Ascending aorta (tissue), 2 donors: ENCODE measurements around the gene NLGN1. TPM values are rescaled to one million over a fixed set of nuclear protein-coding genes. Genes with fewer than 3 reads are reported as not detected.

Experiments used
- DNase-seq, 2 donors: peaks; one replicate each; pipeline ENCODE4 v3.0.0-alpha.2; 2019; ENCODE audit warnings: low spot score in 2 of 2
- H3K27ac ChIP-seq, 2 donors: fragments of 200-600 bp; sonication (generic); one replicate each; pipeline ENCODE4 v1.5.1; 2016 to 2017; ENCODE audit warnings: mild to moderate bottlenecking in 1 of 2
- H3K27me3 ChIP-seq: fragments of 200-600 bp; sonication (generic); one replicate; pipeline ENCODE4 v1.5.1; 2017
- H3K36me3 ChIP-seq, 2 donors: fragments of 200-600 bp; sonication (generic); one replicate each; pipeline ENCODE4 v1.5.1; 2016
- H3K4me1 ChIP-seq, 2 donors: fragments of 200-600 bp; sonication (generic); one replicate each; pipeline ENCODE4 v1.5.1; 2016 to 2017; ENCODE audit warnings: mild to moderate bottlenecking in 1 of 2
- H3K4me3 ChIP-seq, 2 donors: fragments of 200-600 bp; sonication (generic); one replicate each; pipeline ENCODE4 v1.5.1; 2016 to 2017; ENCODE audit warnings: mild to moderate bottlenecking in 1 of 2
- H3K9me3 ChIP-seq, 2 donors: fragments of 200-600 bp; sonication (generic); one replicate each; pipeline ENCODE4 v1.5.1; 2016
- CTCF ChIP-seq, 3 experiments: fragments of 200-600 bp in 2 of 3; fragments of 450-650 bp in 1 of 3; sonication (generic) in 2 of 3; IDR thresholded peaks; one replicate each; pipeline ENCODE4 v1.5.1; 2016 to 2019; ENCODE audit warnings: antibody characterized with exemption in 3 of 3, mild to moderate bottlenecking in 1 of 3, moderate library complexity in 1 of 3
- intact Hi-C: fragments of 100-400 bp; cut with DNase I; formaldehyde crosslinking; loops from one replicate; pipeline ENCODE4 v1.15.1; 2023
- total RNA-seq: library from RNA; depleted of rRNA; stranded (reverse); fragments of >200 nt; gene quantifications from one replicate; pipeline ENCODE4 v1.1.0, GENCODE V29; 2016

Gene NLGN1
- total RNA-seq, 1 donor from 2014 or later = 5.2 TPM

GRCh38 chr3:173857154-173857553 is 459.6 kb downstream of the NLGN1 start:
- H3K9me3 ChIP-seq = no peaks in the 10 kb centered on the region
- H3K27me3 ChIP-seq = no peaks in the 10 kb centered on the region
- intact Hi-C loops = no loop called here
- no peaks in the 10 kb centered on the region for H3K36me3 ChIP-seq
- H3K27ac ChIP-seq = no peak overlapping the region
- no peak for TF ChIP-seq CTCF (IDR thresholded peaks at IDR 0.05)
- no peak for DNase-seq
- no peaks in the 10 kb centered on the region for H3K4me1 ChIP-seq
- H3K4me3 ChIP-seq = no peak overlapping the region

- Histone ChIP-seq H3K36me3 (no peaks in the 10 kb centered on the region), H3K4me1 (no peaks in the 10 kb centered on the region), H3K4me3 (no peak overlapping the region), H3K9me3 (no peaks in the 10 kb centered on the region), H3K27me3 (no peaks in the 10 kb centered on the region), H3K27ac (no peak overlapping the region)
- no peak for DNase-seq
- TF ChIP-seq CTCF (IDR thresholded peaks at IDR 0.05) = no peak
- intact Hi-C loops = no loop called here
Measured at GRCh38 chr3:173862701-173863100, 465.2 kb downstream of the NLGN1 start.

GRCh38 chr3:173863551-173863950 is 466.0 kb downstream of the NLGN1 start:
- no peaks in the 10 kb centered on the region for H3K36me3 ChIP-seq
- intact Hi-C loops = no loop called here
- H3K4me1 ChIP-seq = no peaks in the 10 kb centered on the region
- no peaks in the 10 kb centered on the region for H3K9me3 ChIP-seq
- H3K4me3 ChIP-seq = no peak overlapping the region
- no peak overlapping the region for H3K27ac ChIP-seq
- TF ChIP-seq CTCF (IDR thresholded peaks at IDR 0.05) = no peak
- no peaks in the 10 kb centered on the region for H3K27me3 ChIP-seq
- DNase-seq = no peak

GRCh38 chr3:173865900-173866498 is 468.5 kb downstream of the NLGN1 start:
- Histone ChIP-seq H3K36me3 (no peaks in the 10 kb centered on the region), H3K27ac (no peak overlapping the region), H3K9me3 (no peaks in the 10 kb centered on the region), H3K4me3 (no peak overlapping the region), H3K4me1 (no peaks in the 10 kb centered on the region), H3K27me3 (no peaks in the 10 kb centered on the region)
- no peak for DNase-seq
- no peak for TF ChIP-seq CTCF (IDR thresholded peaks at IDR 0.05)
- intact Hi-C loops = no loop called here

- Histone ChIP-seq H3K27ac (no peak overlapping the region), H3K9me3 (no peaks in the 10 kb centered on the region), H3K36me3 (no peaks in the 10 kb centered on the region), H3K27me3 (no peaks in the 10 kb centered on the region), H3K4me3 (no peak overlapping the region), H3K4me1 (no peaks in the 10 kb centered on the region)
- no peak for TF ChIP-seq CTCF (IDR thresholded peaks at IDR 0.05)
- no peak for DNase-seq
- intact Hi-C loops = no loop called here
Measured at GRCh38 chr3:173869766-173870165, 472.2 kb downstream of the NLGN1 start.

- H3K36me3 ChIP-seq = no peaks in the 10 kb centered on the region
- H3K4me3 ChIP-seq = no peak overlapping the region
- no peaks in the 10 kb centered on the region for H3K27me3 ChIP-seq
- DNase-seq = no peak
- no peak for TF ChIP-seq CTCF (IDR thresholded peaks at IDR 0.05)
- no peaks in the 10 kb centered on the region for H3K9me3 ChIP-seq
- intact Hi-C loops = no loop called here
- H3K4me1 ChIP-seq = no peaks in the 10 kb centered on the region
- H3K27ac ChIP-seq = no peak overlapping the region
Measured at GRCh38 chr3:173870976-173871375, 473.4 kb downstream of the NLGN1 start.
